D721Med (cell line): Measurements from ENCODE around the gene NTHL1.

Experiments used
- DNase-seq: peaks from one replicate; pipeline ENCODE4 v3.0.0; 2011; ENCODE audit warnings: low spot score; ENCODE audit not compliant: insufficient read length
- FAIRE-seq: peaks from 2 replicates; lab custom pipeline; 2011; peaks lifted over from hg19 to GRCh38; lab: Jason Lieb, UNC
- TF ChIP-seq, protein P1 (sequence below): IDR thresholded peaks from 2 replicates; pipeline ENCODE4 v1.5.1; 2012; ENCODE audit warnings: mild to moderate bottlenecking, control low read depth; ENCODE audit not compliant: insufficient read depth; ENCODE audit errors: missing control alignments

The NTHL1 gene

DNA sequence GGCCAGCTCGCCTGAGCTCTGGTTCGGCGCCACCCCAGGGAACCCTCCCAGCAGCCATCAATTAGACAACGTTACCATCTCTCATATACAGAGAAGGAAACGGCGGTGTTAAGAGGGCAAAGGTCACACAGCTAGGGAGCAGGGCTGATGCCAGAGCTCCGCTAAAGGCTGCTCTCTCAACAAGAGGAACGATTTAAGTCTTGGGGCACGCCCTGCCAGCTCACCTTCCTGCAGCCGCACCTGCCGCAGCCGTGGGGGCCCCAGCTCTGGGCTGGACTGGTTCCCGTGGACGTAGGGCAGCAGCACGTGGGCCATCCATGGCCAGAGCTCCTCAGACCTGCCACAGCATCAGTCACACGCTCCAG, 44.6 kb upstream of the NTHL1 start:
- FAIRE-seq (no peak), DNase-seq (no peak)
- TF ChIP-seq, protein P1, sequence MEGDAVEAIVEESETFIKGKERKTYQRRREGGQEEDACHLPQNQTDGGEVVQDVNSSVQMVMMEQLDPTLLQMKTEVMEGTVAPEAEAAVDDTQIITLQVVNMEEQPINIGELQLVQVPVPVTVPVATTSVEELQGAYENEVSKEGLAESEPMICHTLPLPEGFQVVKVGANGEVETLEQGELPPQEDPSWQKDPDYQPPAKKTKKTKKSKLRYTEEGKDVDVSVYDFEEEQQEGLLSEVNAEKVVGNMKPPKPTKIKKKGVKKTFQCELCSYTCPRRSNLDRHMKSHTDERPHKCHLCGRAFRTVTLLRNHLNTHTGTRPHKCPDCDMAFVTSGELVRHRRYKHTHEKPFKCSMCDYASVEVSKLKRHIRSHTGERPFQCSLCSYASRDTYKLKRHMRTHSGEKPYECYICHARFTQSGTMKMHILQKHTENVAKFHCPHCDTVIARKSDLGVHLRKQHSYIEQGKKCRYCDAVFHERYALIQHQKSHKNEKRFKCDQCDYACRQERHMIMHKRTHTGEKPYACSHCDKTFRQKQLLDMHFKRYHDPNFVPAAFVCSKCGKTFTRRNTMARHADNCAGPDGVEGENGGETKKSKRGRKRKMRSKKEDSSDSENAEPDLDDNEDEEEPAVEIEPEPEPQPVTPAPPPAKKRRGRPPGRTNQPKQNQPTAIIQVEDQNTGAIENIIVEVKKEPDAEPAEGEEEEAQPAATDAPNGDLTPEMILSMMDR: no peak

DNA sequence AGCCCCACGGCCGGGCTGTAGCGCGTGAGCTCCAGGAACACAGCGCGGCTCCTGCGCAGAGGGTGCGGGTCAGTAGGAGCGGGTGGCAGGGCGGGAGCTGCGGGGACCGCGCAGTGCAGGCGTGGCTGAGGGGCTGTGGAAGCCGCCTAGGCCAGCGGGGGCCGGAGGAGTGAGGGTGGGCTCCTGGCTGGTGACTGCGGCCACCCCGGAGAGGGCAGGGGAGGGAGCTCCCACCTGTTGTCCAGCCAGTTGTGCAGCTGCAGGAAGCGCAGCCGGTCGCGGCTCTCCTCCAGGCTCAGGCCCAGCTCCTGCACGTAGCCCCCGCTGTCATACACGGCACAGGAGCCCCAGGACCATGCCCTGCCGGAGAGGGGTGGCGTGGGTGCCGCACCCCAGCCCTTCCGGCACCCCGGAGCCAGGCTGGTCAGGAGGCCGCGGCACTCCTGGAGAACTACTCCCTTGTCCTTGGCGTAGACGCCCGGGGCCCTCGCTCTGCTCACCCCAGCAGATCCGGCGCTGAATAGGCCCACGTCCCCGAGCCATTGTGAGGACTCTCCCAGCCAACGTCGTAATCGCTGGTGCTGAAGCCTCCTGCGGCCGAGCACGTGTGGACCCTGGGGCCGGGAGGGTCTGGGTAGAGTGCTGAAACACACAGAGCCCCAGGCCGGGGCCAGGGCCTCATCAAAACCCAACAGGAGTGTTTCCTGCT, 44.1 kb upstream of the NTHL1 start:
- DNase-seq: no peak
- no peak for FAIRE-seq
- TF ChIP-seq, protein P1: no peak

DNA sequence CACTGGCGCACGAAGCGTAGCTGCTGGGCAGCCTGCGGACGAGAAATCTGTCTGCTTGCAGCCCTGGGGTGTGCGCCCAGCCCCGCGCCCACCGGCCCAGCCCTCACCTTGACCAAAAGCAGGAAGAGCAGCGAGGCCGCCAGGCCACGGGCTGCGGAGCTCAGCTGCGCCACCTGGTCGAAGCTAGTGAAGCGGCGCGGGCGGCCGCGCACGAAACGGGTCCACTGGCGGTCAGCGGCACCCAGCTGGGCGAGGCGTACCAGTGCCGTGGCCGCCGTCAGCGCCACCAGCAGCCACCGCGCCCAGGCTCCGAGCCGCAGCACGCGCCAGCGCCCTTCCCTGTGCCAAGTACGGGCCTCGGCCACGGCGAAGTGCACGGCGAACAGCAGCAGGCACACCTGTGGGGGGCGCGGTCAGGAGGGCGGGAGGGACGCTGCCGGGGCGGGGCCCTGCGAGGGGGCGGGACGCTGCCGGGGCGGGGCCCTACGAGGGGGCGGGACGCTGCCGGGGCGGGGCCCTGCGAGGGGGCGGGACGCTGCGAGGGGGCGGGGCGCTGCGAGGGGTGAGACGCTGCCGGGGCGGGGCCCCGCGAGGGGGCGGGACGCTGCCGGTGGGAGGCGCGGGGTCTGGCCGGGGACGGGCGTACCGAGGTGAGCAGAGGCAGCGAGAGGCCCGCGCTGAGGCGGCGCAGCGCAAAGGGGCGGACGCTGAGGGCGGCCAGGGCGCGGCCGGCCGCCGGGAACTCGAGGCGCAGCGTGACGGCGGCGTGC, 43.3 kb upstream of the NTHL1 start:
- DNase-seq: no peak
- TF ChIP-seq, protein P1: no peak
- FAIRE-seq: no peak

DNA sequence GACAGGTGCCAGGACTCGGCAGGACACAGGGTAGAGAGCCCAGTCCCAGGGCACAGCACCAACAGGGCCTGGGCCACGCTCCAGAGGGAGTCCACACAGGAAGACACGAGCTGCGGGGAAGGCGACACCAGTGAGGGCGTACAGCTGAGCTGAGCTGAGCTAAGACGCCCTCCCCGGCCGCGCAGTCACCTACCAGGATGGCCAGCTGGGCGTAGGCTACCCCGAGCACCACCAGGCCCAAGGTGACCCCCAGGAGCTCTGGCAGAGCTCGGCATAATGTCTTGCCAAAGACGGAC, 42.8 kb upstream of the NTHL1 start:
- DNase-seq (no peak), FAIRE-seq (no peak)
- TF ChIP-seq, protein P1: no peak

DNA sequence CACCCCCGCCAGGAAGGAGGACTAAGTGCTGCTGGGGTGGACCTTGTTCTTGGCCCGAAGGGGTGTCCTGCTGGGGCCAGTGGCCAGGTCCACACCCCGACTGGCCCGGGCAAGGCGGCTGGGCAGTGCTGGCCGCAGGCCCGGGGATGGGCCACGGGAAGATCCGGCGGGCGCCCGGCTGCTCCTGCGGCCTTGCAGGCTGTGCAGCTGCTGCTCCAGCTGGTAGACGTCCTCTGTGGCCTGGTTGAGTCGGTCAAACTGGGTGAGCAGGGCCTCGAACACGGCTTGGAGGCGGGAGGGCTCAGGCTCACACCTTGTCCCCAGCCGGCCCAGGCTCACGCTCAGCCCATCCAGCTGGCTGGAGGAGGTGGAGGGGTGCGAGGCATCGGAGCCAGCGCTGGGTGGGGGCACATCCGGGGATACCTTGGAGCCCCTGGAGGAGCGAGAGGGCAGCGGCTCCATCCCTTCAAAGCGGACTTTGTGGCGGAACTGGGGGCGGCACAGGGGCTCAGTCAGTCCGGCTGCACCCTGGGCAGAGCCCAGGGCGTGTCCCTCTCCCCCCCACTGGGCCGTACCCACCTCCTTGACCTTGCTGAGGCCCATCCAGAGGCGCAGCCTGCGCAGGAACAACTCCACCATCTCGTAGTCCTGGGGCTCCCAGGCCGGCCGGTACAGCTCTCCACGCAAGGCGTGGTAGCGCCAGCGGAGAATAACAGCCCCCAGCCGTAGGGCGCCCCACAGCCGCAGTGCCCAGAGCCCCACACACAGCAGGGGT, 42.3 kb upstream of the NTHL1 start:
- FAIRE-seq (no peak), DNase-seq (no peak)
- TF ChIP-seq, protein P1: no peak

DNA sequence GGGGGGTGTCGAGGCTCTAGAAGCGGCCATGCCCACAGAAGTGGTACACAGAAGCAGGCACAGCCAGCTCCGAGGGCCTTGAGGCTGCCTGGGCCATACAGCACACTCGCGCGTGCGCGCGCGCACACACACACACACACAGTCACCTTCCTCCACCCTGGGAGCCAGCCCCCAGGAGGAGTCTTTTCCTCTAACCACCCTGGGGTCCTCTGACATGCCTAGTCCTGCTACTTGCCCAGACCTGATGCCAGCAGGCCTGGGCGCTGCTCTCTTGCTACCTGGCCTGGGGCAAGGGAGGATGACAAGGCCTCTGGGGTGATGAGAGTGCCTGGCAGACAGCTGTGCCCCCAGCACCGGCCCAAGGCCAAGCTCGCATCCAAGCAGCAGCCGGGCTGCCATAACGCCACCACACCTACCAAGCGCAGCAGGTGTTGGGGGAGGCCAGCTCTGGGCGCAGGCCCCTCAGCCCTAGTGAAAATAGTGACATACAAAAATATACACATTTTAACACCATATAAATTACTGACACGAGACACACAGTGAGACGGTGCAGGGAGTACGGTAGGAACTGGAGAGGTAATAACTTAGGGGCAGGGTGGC, 41.2 kb upstream of the NTHL1 start:
- DNase-seq (no peak), FAIRE-seq (no peak)
- TF ChIP-seq, protein P1: no peak
